K562 treated with DMSO at 1 percent for 12 hours (cell line): ENCODE measurements around the gene ZDHHC17. TPM values are rescaled to one million over a fixed set of nuclear protein-coding genes. Genes with fewer than 3 reads are reported as not detected.

Source experiments
- total RNA-seq: library from RNA; unstranded; fragments of 300-600 nt; gene quantifications from 2 replicates; pipeline ENCODE4 v1.2.3, GENCODE V29; 2022; ENCODE audit not compliant: insufficient read depth

The ZDHHC17 gene, protein sequence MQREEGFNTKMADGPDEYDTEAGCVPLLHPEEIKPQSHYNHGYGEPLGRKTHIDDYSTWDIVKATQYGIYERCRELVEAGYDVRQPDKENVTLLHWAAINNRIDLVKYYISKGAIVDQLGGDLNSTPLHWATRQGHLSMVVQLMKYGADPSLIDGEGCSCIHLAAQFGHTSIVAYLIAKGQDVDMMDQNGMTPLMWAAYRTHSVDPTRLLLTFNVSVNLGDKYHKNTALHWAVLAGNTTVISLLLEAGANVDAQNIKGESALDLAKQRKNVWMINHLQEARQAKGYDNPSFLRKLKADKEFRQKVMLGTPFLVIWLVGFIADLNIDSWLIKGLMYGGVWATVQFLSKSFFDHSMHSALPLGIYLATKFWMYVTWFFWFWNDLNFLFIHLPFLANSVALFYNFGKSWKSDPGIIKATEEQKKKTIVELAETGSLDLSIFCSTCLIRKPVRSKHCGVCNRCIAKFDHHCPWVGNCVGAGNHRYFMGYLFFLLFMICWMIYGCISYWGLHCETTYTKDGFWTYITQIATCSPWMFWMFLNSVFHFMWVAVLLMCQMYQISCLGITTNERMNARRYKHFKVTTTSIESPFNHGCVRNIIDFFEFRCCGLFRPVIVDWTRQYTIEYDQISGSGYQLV
- 6.5 and 15.2 TPM in 2 replicates for total RNA-seq

DNA sequence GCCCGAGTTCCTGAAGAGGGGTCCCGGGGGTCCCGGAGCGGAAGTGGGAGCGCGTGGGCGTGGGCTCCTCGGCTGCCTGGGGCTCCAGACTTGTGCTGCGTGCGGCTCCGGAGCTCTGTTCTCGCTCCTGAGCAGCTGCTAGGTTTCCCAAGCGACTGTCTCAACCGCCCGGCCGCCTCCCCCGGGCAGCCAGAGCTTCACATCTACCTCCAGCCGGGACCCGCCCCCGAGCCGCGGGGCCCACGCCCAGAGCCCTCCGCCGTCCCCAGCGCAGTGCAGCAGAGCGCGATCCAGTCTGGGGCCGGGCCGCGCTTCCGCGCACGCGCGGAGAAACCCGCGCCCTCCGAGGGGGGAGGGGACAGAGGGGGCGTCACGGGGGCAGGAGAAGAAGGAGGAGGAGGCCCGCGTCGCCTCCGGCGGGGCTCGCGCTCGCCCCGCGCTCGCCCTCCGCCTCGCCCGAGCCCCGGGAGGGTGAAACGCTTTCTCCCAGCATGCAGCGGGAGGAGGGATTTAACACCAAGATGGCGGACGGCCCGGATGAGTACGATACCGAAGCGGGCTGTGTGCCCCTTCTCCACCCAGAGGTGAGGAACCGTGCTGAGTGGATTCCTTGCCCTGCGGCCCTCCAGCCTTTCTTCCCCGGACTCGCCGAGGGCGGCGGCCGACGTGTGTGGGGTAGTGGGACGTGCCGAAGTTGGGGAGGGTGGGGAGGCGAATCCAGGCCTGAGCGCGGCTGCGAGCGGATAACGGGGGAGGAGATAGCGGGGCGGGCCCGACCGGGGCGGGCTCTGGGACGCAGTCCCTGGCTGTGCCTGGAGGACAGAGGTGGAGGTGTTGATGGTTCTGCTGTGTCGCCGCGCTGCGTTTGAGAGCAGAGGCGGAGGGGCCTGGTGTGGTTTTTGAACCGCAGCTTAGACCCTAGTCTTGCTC lies at the start of gene ZDHHC17:
ZDHHC17 (plus strand) TSS at position 370 of the 930 bp plus-strand sequence; CDS start at position 492, 122 bp downstream.

DNA sequence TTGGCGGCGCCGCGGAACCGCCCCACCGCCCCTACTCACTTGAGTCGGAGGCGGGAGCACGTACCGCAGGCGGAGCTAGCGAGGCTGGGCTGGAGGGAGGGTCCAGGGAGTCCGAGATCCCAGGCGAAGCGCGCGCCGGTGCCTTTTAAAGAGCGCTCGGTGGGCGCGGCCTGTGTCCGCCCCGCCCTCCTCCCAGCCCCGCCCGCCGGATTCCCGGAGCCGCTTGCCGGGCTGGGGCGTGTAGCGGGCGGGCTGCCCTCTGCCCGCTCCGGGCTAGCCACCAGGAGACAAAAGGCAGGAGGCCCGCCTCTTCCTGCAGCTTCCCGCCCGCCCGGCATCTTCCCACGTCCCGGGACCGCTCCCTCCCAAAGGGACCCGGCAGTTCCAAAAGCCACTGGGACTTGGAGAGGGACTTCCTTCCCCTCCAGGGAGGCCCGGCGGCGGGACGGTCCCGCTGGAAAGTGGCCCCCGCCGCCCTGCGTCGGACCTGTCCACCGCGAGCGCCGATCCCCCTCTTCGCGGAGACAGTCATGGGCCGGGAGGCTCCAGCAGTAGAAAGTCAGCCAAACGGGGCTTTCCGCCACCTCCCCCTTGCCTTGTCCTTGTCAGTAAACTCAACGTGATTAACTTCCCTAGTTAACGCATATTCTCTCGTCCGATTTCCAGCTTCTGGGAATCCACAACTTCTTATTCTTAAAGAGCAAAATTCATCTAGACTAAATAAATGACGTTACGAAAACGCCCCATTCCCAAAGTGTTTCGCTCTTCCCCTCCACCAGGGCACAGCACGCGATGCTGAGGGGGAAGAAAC lies 115.2 kb downstream of the ZDHHC17 start, which contains the start of gene CSRP2:
CSRP2 (minus strand) TSS at position 121 of the 811 bp plus-strand sequence. CDS start 12,759 bp downstream, outside the sequence.

Other genes starting within 250 kb of the ZDHHC17 start
- gene OSBPL8, start 204.3 kb upstream of the ZDHHC17 start, total RNA-seq: 9.5 and 49.3 TPM in 2 replicates
- gene CSRP2, start 114.9 kb downstream of the ZDHHC17 start, total RNA-seq: 1.2 and 3.6 TPM in 2 replicates